HAP-1 (cell line): ENCODE measurements around the gene GPR162.

Source experiments
- DNase-seq, 2 experiments: peaks; one replicate each; pipeline ENCODE4 v3.0.0-alpha.2; 2016 to 2020; ENCODE audit warnings: low spot score in 2 of 2
- H3K27me3 ChIP-seq: fragments of 250-450 bp; sonication (Bioruptor Pico); 2 replicates; pipeline ENCODE4 v1.5.1; 2020; ENCODE audit warnings: low read depth, mild to moderate bottlenecking, moderate library complexity
- H3K36me3 ChIP-seq: fragments of 250-450 bp; sonication (Bioruptor Pico); replicated peaks from 2 replicates; pipeline ENCODE4 v1.5.1; 2020; ENCODE audit warnings: mild to moderate bottlenecking
- H3K4me1 ChIP-seq: fragments of 250-450 bp; sonication (Bioruptor Pico); 2 replicates; pipeline ENCODE4 v1.5.1; 2020; ENCODE audit warnings: mild to moderate bottlenecking
- H3K4me3 ChIP-seq: fragments of 250-450 bp; sonication (Bioruptor Pico); 2 replicates; pipeline ENCODE4 v1.5.1; 2020; ENCODE audit warnings: mild to moderate bottlenecking, moderate library complexity
- H3K9me3 ChIP-seq: fragments of 250-450 bp; sonication (Bioruptor Pico); 2 replicates; pipeline ENCODE4 v1.5.1; 2020; ENCODE audit warnings: mild to moderate bottlenecking, moderate library complexity
- in situ Hi-C: fragments of 300-500 bp; cut with MboI; formaldehyde crosslinking; loops from 3 replicates; pipeline ENCODE4 v1.14.3; 2020; ENCODE audit warnings: low sequenced_read_pairs, inconsistent platforms, mixed read lengths

The GPR162 gene

DNA sequence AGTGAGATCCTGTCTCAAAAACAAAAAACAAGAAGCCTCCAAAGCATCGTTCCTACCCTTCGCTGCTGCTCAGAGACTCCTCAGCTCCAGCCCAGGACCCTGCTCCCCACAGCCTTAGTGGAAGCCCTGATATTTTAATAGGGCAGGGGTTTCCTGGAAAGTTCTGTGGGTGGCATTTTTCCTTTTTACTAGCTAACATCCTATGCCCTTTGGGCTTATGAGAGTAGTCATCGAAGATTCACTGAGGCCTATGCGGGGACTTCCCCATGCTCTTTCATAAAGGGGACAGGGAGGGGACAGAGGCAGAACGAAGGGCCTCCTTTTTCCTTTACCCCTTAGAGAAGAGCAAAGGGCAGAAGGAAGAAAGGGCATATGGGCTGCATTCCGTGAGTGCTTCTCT lies 41.0 kb upstream of the GPR162 start:
- DNase-seq = no peak
- Histone ChIP-seq H3K4me3 (no peak overlapping the region), H3K9me3 (no peaks in the 10 kb centered on the region), H3K27me3 (no peaks in the 10 kb centered on the region), H3K36me3 (no peaks in the 10 kb centered on the region; the same call in 1 of the 2 replicates), H3K4me1 (peaks cover 7% of the 10 kb centered on the region)
- in situ Hi-C loops = no loop called here

DNA sequence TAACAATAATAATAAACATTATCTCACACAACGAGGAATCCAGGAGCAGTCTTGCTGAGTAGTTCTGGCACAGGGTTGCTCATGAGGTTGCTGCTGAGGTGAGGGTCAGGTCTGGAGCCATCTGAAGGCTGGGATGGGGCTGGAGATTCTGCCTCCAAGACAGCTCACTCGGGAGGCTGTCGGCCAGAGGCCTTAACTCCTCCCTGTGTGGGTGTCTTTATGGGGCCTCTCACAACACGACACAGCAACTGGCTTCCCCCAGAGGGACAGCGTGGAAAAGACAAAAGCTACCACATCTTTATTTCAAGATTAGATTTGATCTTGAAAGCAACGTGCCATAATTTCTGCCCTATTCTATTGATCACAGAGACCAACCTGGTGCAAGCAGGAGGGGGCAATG lies 39.5 kb upstream of the GPR162 start:
- DNase-seq = no peak
- Histone ChIP-seq H3K4me1 (peaks cover 12% of the 10 kb centered on the region), H3K4me3 (no peak overlapping the region), H3K27me3 (no peaks in the 10 kb centered on the region), H3K9me3 (no peaks in the 10 kb centered on the region), H3K36me3 (no peaks in the 10 kb centered on the region)
- in situ Hi-C loops = no loop called here

DNA sequence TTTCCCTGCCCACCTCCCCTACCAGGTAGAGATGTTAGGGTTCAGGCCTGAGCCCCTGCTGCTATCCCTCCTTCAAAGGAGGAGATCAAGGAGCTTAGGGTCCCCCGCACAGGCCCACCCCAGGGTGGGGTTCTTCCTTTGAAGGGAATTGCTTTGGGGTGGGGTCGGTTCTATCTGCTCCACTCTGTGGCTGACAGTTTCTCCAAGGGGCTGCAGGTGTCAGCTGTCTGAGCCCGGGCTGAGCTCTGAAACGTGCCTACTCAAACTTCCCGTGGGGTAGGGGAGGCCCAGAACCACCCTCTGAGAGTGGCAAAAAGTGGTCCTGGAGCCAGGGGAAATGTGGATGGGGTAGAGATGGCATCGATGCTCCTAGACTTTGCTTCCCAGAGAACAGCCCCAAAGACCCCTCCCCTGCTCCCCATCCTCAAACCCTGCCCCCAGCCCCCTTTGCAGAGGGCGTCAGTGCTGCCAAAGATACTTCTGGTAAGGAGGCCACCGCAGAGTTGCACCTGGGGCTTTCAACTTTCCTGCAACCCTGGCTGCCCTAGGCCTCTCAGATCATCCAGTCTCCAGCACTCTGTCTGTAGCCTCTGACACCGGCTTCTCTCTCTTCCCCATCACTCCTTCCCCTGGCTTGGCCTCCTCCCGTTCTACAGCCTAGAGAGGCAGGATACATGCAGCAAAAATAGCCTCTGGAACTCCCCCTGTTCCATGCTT lies 38.6 kb upstream of the GPR162 start:
- DNase-seq = no peak
- peaks cover 12% of the 10 kb centered on the region for H3K4me1 ChIP-seq
- in situ Hi-C loops = no loop called here

DNA sequence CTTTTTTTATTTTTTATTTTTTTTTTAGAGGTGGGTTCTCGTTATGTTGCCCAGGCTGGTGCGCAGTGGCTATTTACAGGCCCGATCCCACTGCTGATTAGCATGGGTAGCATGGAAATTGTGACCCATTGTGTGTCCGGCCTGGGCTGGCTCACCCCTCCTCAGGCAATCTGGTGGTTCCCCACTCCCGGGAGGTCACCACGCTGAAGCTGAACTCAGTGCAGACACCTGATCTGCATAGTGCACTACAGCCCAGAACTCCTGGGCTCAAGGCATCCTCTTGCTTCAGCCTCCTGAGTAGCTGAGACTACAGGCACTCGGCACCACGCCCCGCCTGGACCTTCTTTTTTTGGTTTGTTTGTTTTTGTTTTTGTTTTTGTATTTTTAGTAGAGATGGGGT lies 37.8 kb upstream of the GPR162 start:
- Histone ChIP-seq H3K27me3 (no peaks in the 10 kb centered on the region), H3K4me3 (no peak overlapping the region), H3K9me3 (no peaks in the 10 kb centered on the region), H3K36me3 (no peaks in the 10 kb centered on the region), H3K4me1 (peaks cover 5% of the 10 kb centered on the region; the same call in 1 of the 2 replicates)
- no peak for DNase-seq
- in situ Hi-C loops = no loop called here

More for the DNA sequence above, 38.6 kb upstream of the GPR162 start:
- Histone ChIP-seq H3K4me3 (no peak overlapping the region), H3K9me3 (no peaks in the 10 kb centered on the region), H3K36me3 (no peaks in the 10 kb centered on the region), H3K27me3 (no peaks in the 10 kb centered on the region)

DNA sequence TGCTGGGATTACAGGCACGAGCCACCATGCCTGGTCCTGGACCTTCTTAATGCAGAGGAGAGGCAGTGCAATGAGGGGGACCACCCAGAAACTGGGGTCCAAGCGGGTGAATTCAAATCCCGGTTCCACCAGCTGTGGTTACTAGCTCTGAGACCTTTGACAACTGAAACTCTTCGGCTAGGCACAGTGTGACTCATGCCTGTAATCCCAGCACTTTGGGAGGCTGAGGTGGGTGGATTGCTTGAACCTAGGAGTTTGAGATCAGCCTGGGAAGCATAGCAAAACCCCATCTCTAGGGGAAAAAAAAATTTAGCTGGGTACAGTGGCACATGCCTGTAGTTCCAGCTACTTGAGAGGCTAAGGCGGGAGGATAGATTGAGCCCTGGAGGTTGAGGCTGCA lies 37.3 kb upstream of the GPR162 start:
- Histone ChIP-seq H3K36me3 (no peaks in the 10 kb centered on the region), H3K9me3 (no peaks in the 10 kb centered on the region), H3K27me3 (no peaks in the 10 kb centered on the region), H3K4me3 (no peak overlapping the region), H3K4me1 (peaks cover 5% of the 10 kb centered on the region; the same call in 1 of the 2 replicates)
- in situ Hi-C loops = no loop called here
- DNase-seq = no peak

DNA sequence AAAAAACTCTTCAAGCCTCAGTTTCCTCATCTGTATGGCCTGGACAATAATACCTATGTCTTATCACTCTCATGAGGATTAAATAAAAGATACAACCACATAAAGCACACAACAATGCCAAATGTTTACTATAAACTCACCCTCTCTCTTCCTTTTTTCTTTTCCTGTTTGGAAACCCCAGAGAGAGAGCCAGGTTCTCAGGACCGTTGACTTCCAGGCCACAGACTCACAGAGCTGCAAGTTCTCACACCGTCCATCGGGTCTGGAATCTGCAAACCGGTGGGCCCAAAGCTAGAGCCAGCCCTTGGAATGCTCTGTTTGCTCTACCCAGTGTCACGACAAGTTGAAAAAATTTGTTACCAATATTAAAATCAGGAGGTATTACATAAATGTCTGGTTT lies 36.9 kb upstream of the GPR162 start:
- in situ Hi-C loops = no loop called here
- 0 out of 2 replicates have a peak, but pooled peaks cover 5% of the 10 kb centered on the region for H3K4me1 ChIP-seq

DNA sequence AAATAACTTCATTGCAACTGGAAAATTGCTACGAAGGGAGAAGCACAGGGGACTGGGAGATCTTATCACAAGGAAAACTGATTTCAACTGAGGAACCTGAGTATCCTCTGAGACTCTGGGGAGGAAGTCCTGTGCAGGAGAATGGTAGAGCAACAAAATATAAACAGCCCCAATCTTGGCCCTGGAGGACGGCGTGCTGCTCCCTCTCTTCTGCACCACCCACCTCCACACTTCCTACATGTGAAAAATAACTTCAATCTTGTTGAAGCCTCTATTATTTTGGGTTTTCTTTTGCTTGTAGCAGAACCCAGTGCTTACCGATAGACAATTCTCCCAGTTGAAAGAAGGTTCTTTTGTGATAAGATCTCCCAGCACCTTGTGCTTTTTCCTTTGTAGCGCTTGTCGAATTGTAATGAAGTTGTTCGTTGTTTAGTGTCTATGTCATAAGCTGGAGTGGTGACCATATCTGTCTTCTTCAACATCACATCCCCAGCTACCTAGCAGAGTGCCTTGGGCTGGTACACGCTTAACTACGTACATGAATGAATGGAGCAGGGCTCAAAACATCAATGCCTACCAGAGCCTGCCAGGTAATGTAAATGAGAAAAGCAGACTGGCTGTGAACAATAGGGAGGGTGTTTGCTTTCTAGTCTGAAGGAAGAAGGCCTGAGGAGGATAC lies 35.1 kb upstream of the GPR162 start:
- H3K36me3 ChIP-seq = no peaks in the 10 kb centered on the region
- DNase-seq = no peak
- H3K9me3 ChIP-seq = no peaks in the 10 kb centered on the region
- H3K4me1 ChIP-seq = 0 out of 2 replicates have a peak, but pooled peaks cover 5% of the 10 kb centered on the region
- in situ Hi-C loops = no loop called here
- H3K27me3 ChIP-seq = no peaks in the 10 kb centered on the region
- no peak overlapping the region for H3K4me3 ChIP-seq

More for the DNA sequence above, 36.9 kb upstream of the GPR162 start:
- no peaks in the 10 kb centered on the region for H3K9me3 ChIP-seq
- H3K27me3 ChIP-seq = no peaks in the 10 kb centered on the region
- no peak for DNase-seq
- H3K4me3 ChIP-seq = no peak overlapping the region
- no peaks in the 10 kb centered on the region for H3K36me3 ChIP-seq

DNA sequence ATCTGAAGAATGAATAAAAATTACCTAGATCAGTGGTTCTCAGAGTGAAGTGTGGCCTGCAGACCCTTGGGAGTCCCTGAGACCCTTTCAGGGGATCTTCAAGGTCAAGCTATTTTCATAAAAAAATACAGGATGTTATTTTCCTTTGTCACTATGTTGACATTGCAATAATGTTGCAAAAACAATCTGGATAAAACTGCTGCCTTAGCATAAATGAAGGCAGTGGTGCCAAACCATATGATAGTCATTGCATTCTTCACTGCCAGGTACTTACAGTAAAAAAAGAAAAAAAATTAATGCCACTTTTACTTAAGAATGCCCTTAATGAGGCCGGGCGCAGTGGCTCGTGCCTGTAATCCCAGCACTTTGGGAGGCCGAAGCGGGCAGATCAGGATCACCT lies 34.3 kb upstream of the GPR162 start:
- H3K4me1 ChIP-seq = 0 out of 2 replicates have a peak, but pooled peaks cover 5% of the 10 kb centered on the region
- DNase-seq = no peak
- in situ Hi-C loops = no loop called here

DNA sequence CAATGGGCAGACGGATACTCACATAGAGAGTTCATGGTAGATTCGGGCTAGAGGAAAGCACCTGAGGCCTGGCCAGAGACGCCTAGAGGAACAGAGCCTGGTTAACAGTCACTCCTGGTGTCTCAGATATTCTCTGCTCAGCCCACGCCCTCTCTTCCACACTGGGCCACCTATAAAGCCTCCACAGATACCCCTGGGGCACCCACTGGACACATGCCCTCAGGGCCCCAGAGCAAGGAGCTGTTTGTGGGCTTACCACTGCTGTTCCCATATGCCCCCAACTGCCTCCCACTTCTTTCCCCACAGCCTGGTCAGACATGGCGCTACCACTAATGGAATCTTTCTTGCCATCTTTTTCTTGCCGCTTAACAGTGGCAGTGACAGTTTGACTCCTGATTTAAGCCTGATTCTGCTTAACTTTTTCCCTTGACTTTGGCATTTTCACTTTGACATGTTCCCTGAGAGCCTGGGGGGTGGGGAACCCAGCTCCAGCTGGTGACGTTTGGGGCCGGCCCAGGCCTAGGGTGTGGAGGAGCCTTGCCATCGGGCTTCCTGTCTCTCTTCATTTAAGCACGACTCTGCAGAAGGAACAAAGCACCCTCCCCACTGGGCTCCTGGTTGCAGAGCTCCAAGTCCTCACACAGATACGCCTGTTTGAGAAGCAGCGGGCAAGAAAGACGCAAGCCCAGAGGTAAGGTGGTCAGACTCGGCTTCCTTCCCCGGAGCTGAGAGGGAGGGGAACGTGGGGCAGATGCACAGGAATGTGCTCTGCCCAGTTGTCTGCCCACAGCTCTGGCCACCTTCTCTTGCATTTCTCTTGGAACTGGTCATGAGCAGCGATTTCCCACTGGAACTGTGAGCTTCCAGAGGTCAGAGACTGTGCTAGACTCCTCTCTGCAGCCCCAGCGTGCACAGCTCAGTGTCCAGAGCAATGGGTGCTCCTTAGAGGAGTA lies 32.4 kb upstream of the GPR162 start, which contains the start of gene CD4:
Gene CD4 (plus strand): TSS at position 557 of the 953 bp plus-strand sequence. CDS start 10,611 bp downstream, outside the sequence.
- no peak for DNase-seq
- Histone ChIP-seq H3K9me3 (no peaks in the 10 kb centered on the region), H3K27me3 (peaks cover 5% of the 10 kb centered on the region; the same call in 1 of the 2 replicates), H3K4me1 (0 out of 2 replicates have a peak, but pooled peaks cover 5% of the 10 kb centered on the region), H3K4me3 (no peak within 1 kb of the TSS), H3K36me3 (no peaks in the 10 kb centered on the region)
- in situ Hi-C loops = no loop called here

More for the DNA sequence above, 34.3 kb upstream of the GPR162 start:
- Histone ChIP-seq H3K27me3 (no peaks in the 10 kb centered on the region), H3K4me3 (no peak overlapping the region), H3K9me3 (no peaks in the 10 kb centered on the region), H3K36me3 (no peaks in the 10 kb centered on the region)

DNA sequence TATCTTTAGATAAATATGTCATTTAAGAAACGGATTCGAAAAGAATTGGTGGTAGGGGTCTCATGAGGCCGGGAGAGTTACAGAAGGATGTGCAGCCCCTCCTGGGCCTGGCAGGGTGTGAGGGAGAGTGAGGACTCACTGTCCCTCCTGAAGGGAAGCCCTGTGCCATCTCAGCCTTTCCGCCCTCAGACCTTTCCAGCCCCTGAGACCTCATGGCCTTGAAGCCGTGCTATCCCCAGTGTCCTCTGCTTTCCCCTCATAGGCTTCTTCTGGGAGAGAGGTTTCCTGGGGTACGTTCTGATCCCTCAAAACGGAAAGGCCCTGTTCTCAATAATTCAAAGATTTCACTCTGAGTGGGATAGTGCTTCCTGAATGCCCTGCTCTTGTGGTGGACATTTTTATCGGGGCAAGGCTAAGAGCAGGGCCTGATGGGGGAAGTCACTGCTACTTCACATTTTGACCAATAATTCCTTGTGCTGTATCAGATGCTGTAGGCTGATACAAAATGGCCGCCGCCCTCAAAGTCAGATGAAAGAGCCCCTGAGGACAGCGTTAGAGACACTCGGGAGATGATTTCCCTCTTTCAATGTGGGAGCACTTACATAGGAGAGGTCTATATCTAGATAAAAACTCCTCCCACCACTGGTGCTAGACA lies 31.0 kb upstream of the GPR162 start:
- in situ Hi-C loops = no loop called here
- no peaks in the 10 kb centered on the region for H3K36me3 ChIP-seq
- H3K4me3 ChIP-seq = no peak overlapping the region
- H3K4me1 ChIP-seq = 0 out of 2 replicates have a peak, but pooled peaks cover 5% of the 10 kb centered on the region
- H3K9me3 ChIP-seq = no peaks in the 10 kb centered on the region
- no peak for DNase-seq
- H3K27me3 ChIP-seq = peaks cover 5% of the 10 kb centered on the region; the same call in 1 of the 2 replicates

DNA sequence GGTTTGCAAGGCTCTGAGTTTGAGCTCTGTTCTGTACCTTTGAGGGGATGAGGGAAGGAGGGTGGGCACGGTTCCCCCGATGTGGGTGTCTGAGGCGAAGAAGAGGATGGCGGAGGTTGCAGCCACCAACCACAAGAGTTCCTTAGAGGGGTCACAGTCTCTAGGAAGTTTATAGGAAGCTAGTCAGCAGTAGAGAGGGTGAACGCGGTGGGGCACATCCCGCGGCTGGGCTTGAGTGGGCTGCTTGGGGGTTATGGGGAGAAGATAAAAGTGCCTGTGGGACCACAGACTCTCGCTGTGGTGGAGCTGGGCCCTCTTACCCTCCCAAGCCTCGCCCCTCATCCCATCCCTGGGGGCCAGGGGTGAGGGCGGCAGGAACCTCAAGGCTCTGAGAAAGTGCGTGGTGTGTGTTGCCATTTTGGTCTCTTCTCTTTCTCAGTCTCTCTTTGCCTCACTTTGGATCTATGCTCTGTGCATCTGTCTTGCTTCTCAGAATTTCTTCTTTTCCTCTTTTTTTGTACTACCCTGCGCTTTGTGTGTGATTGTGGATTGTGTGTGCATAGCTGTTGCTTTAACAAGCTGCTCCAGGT lies 29.6 kb upstream of the GPR162 start:
- DNase-seq = no peak
- Histone ChIP-seq H3K4me1 (no peaks in the 10 kb centered on the region), H3K27me3 (peaks cover 5% of the 10 kb centered on the region; the same call in 1 of the 2 replicates), H3K36me3 (no peaks in the 10 kb centered on the region), H3K9me3 (no peaks in the 10 kb centered on the region), H3K4me3 (no peak overlapping the region)
- in situ Hi-C loops = no loop called here

DNA sequence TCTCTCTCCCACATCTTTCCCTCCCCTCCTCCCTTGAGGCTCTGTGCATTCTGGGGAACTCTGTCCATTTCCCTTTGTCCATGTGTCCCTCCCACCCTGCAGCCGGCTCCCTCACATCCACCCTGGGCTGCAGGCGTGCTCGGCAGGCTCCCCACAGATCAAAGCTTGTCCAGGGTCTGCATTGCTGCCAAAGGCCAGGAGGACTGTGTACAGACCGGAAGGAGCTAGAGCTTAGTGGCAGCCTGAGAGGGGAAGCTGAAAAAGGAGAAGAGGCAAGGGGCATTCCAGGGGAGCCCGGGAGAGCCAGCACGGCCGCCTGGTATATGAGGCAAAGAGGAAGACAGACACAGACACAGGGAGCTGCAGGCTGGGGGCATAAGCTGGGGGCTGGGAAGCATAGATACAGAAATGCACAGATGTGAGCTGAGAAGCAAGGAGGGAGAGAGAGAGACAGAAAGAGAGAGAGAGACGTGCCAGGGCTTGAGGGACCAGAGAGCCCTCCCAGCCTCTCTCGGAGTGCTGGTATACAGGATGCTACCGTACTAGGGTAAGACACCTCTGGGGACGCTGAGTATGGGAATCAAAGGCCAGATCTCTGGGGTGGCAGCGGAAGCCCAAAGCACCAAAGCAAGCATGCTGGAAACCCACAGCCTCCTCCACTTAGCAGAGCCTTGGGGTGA lies 29.0 kb upstream of the GPR162 start:
- Histone ChIP-seq H3K36me3 (no peaks in the 10 kb centered on the region), H3K9me3 (no peaks in the 10 kb centered on the region), H3K27me3 (peaks cover 5% of the 10 kb centered on the region; the same call in 1 of the 2 replicates), H3K4me1 (no peaks in the 10 kb centered on the region), H3K4me3 (no peak overlapping the region)
- in situ Hi-C loops = no loop called here
- no peak for DNase-seq
